Esophagus (tissue), 2 donors: ENCODE measurements around the gene GRM4. TPM values are rescaled to one million over a fixed set of nuclear protein-coding genes. Genes with fewer than 3 reads are reported as not detected.

ENCODE experiments used
- H3K27ac ChIP-seq, 2 donors: one replicate each; pipeline ENCODE4 v1.5.1; 2013; ENCODE audit warnings: low read depth in 2 of 2, mild to moderate bottlenecking in 2 of 2, inconsistent platforms in 1 of 2, low read length in 1 of 2, moderate library complexity in 1 of 2
- H3K27me3 ChIP-seq, 2 donors: one replicate each; pipeline ENCODE4 v1.6.1; 2013; ENCODE audit warnings: low read length in 2 of 2, control low read depth in 1 of 2, mild to moderate bottlenecking in 1 of 2; ENCODE audit not compliant: insufficient read depth in 2 of 2, control insufficient read depth in 1 of 2
- H3K36me3 ChIP-seq, 2 donors: one replicate each; pipeline ENCODE4 v1.6.1; 2013; ENCODE audit warnings: low read length in 1 of 2; ENCODE audit not compliant: control insufficient read depth in 2 of 2, insufficient read depth in 2 of 2
- H3K4me1 ChIP-seq, 2 donors: one replicate each; pipeline ENCODE4 v1.6.1; 2013; ENCODE audit warnings: low read length in 1 of 2; ENCODE audit not compliant: control insufficient read depth in 2 of 2, insufficient read depth in 2 of 2
- H3K4me3 ChIP-seq, 2 donors: one replicate each; pipeline ENCODE4 v1.5.1; 2013; ENCODE audit warnings: low read length in 2 of 2, mild to moderate bottlenecking in 2 of 2, low read depth in 1 of 2, moderate library complexity in 1 of 2
- H3K9me3 ChIP-seq, 2 donors: one replicate each; pipeline ENCODE4 v1.6.1; 2013; ENCODE audit warnings: mild to moderate bottlenecking in 2 of 2, low read depth in 1 of 2, low read length in 1 of 2, moderate library complexity in 1 of 2; ENCODE audit not compliant: control insufficient read depth in 2 of 2, insufficient read depth in 1 of 2
- WGBS, 2 donors: extraction: QIAGEN DNeasy Blood & Tissue Kit; methylation state at CpG; one replicate each; pipeline ENCODE4 v1.1.7; 2013; 5-methylcytosine and 5-hydroxymethylcytosine counted together
- polyA plus RNA-seq, 2 donors: library from polyadenylated mRNA; stranded (reverse); fragments of 200-250 nt; gene quantifications; one replicate each; pipeline ENCODE4 v1.2.3, GENCODE V29; 2013
- donor health status: healthy with polysubstance abuse.
- donor health status: Bipolar disorder and iron deficiency.

The GRM4 gene
- polyA plus RNA-seq, 2 donors = 0.01 TPM; not detected in 1

- Histone ChIP-seq H3K36me3 (no peaks in the 10 kb centered on the region), H3K4me3 (no peak overlapping the region), H3K9me3 (no peaks in the 10 kb centered on the region), H3K27me3 (peaks cover 0 to 10% of the 10 kb centered on the region in 2 donors), H3K27ac (no peak overlapping the region), H3K4me1 (no peaks in the 10 kb centered on the region)
- WGBS, 2 donors = 81 to 88% methylated on average over 15 of the region's 15 CpGs
Observed at GRCh38 chr6:33977606-33978411, 168.1 kb downstream of the GRM4 start.

DNA sequence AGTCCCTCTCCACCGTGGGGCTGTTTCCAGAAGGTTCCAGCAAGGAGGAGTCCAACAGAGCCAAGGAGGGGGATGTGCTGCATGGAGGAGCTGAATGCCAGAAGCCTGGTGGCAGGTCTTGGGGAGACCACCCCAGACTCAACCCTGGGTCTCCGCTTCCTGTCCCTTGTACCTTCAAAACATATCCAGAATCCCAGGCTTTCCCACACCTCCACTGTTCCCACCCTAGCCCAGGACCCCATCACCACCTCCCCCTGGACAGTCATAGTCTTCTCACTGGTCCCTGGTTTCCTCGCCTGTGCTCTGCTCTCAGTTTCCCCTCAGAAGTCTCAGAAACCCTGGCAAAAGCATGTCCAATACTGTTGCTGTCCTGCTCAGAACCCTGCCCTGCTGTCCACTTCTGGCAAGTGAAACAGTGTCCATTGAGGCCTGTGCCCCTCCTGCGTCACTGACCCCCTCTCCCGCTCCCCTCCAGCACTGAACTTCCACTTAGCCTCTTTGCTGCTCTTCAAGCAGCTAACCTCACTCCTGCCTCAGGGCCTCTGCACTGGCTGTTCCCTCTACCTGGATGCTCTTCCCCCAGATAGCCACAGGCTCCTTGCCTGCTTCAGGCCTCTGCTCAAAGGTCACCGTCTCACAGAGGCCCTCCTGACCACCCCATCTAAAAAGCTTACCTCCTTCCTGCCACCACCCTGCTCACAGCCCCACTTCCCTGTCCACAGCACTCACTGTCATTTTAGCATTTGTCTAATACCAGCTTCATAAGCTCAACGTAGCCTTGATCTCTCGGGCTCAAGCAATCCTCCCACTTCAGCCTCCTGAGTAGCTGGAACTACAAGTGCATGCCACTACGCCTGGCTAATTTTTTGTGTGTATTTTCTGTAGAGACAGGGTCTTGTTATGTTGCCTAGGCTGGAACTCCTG, 169.2 kb downstream of the GRM4 start:
- WGBS, 2 donors = 79 to 82% methylated on average over 9 of the region's 9 CpGs
- Histone ChIP-seq H3K4me3 (no peak overlapping the region), H3K4me1 (no peaks in the 10 kb centered on the region), H3K27me3 (peaks cover 0 to 14% of the 10 kb centered on the region in 2 donors), H3K9me3 (peaks cover 3% of the 10 kb centered on the region in 2 donors), H3K27ac (no peak overlapping the region), H3K36me3 (no peaks in the 10 kb centered on the region)

DNA sequence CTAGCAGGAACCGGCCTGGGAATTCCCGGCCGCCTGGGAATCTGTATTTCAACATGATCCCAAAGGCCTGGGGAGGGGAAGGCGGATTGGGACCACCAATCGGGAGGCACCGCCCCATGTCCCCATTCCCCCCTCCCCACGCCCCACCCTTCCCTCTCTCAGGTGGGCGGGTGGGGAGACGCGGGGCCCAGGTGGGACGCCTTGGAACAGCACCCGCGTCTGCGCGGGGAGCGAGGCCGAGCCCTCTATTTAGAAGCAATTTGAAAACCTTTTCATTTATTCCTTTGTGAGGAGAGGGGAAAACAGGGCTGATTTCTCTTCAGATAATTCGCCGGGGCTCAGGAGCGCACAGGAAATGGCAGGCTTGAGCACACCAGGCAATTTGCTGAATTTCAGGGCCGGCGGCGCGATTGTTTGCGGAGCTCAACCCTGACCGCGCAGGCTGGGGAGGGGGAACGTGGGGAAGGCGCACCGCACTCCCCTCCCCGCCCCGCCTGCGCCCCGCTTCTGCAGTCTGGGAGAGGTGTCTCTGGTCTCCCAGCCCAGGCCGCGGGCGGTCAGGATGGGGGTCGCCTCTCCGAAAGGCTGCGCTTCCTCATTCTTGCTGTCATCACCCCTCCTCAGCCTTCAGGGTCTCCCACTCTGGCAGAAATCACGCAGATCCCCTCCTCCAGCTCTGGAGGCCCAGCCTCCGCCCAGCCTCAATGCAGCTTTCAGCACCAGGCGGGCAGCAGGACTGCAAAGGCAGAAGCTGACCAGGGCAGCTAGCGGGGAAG, 170.0 kb downstream of the GRM4 start:
- peaks cover 3% of the 10 kb centered on the region in 2 donors for H3K9me3 ChIP-seq
- H3K27ac ChIP-seq = no peak overlapping the region
- H3K36me3 ChIP-seq = no peaks in the 10 kb centered on the region
- 28% methylated on average over 43 to 44 of the region's 44 CpGs for WGBS, 2 donors
- H3K4me1 ChIP-seq = no peaks in the 10 kb centered on the region
- peaks cover 0 to 14% of the 10 kb centered on the region in 2 donors for H3K27me3 ChIP-seq
- no peak overlapping the region for H3K4me3 ChIP-seq

DNA sequence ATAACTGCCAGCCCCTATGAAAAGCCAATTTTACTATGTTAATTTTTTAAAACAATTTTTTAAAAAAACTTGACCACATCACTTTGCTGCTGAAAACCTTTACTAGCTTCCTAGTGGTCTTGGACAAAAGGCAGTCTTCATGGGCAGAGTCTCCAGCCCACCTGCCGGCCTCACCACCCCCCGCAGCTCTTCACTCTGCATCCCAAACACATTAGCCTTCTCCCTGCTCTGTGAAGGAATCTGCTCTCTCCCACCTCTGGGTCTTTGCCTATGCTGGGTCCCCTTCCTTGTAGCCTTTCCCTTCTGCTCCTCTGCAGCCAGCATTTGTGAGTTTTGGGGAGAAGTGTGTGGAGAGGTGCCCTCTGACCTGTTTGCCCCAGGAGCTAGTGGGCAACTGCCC, 171.4 kb downstream of the GRM4 start:
- H3K36me3 ChIP-seq = no peaks in the 10 kb centered on the region
- H3K27me3 ChIP-seq = peaks cover 0 to 14% of the 10 kb centered on the region in 2 donors
- no peaks in the 10 kb centered on the region for H3K4me1 ChIP-seq
- WGBS, 2 donors = 53 to 72% methylated on average over 2 of the region's 2 CpGs
- no peak overlapping the region for H3K27ac ChIP-seq
- no peak overlapping the region for H3K4me3 ChIP-seq
- H3K9me3 ChIP-seq = peaks cover 3% of the 10 kb centered on the region in 2 donors

- no peaks in the 10 kb centered on the region for H3K36me3 ChIP-seq
- H3K9me3 ChIP-seq = peaks cover 3% of the 10 kb centered on the region in 2 donors
- H3K4me1 ChIP-seq = no peaks in the 10 kb centered on the region
- peaks cover 0 to 14% of the 10 kb centered on the region in 2 donors for H3K27me3 ChIP-seq
- H3K27ac ChIP-seq = no peak overlapping the region
- WGBS, 2 donors = 54 to 63% methylated on average over 4 of the region's 4 CpGs
- no peak overlapping the region for H3K4me3 ChIP-seq
Observed at GRCh38 chr6:33974030-33974429, 171.9 kb downstream of the GRM4 start.

DNA sequence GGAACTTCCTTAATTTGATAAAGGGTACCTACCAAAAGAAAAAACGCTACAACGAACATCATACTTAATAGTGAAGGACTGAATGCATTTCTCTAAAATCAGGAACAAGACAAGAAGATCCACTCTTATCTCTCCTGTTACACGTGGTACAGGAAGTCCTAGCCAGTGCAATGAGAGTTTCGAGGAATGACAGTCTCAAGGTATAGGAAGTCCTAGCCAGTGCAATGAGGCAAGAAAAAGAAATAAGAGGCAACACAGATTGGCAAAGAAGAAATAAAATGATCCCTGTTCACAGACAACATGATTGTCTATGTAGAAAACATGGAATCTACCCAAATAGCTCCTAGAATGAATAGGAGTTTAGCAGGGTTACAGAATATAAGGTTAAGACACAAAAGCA, 174.3 kb downstream of the GRM4 start:
- 78% methylated on average over 4 of the region's 4 CpGs for WGBS, 2 donors
- Histone ChIP-seq H3K36me3 (no peaks in the 10 kb centered on the region), H3K27ac (no peak overlapping the region), H3K9me3 (peaks cover 3% of the 10 kb centered on the region in 2 donors), H3K4me3 (no peak overlapping the region), H3K27me3 (peaks cover 0 to 14% of the 10 kb centered on the region in 2 donors), H3K4me1 (no peaks in the 10 kb centered on the region)

Other genes with a start within 250 kb of the GRM4 start
- 100 to 1,000 TPM; 202 to 211 TPM for gene HMGA1, start 90.8 kb upstream of the GRM4 start, polyA plus RNA-seq
- 10 to 100 TPM; 31.7 to 36.6 TPM for gene SMIM29, start 102.9 kb upstream of the GRM4 start, polyA plus RNA-seq
- 1 to 10 TPM; 7.9 to 8.5 TPM for gene NUDT3, start 246.6 kb upstream of the GRM4 start, polyA plus RNA-seq